Measurements from ENCODE around the gene PARVG.

Gene PARVG

DNA sequence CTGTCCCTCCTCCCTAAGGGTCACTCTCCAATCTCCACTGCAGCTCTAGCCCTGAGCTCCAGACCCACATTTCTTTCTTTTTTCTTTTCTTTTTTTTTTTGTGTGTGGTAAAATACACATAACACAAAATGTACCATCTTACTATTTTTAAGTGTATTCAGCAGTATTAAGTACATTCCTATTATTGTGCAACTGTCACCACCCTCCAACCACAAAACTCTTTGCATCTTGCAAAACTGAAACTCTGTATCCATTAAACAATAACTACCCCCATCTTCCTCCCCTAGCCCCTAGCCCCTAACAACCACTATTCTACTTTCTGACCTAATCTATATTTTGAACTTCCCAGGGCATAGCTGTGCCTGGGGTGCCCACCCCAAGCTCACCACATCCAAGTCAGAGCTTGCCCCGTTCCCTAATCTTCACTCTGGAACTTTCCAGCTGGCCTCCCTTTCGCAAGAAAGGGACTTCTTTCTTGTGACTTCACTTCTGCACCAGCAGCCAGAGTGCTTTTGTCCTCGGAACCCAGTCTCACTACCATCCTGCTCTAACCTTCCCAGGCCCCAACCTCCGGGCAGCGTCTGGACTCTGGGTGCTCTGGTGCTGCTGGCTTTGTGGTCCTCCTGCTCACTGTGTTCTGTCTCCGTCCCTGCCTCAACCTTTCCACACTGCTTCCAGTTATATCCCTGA is 30.7 kb downstream of the PARVG start:
- Histone ChIP-seq H3K4me1 (no peaks in the 10 kb centered on the region), H3K9me3 (0 out of 2 replicates have a peak, but pooled peaks cover 2% of the 10 kb centered on the region), H3K36me3 (replicated peaks) (no peaks in the 10 kb centered on the region), H3K4me3 (no peak overlapping the region), H3K27me3 (ENCODE audit: low read depth) (no peaks in the 10 kb centered on the region)
- no peak for DNase-seq (ENCODE audit: low spot score in 2 of 2)
- in situ Hi-C loops (cut with MboI; ENCODE audit: low sequenced_read_pairs) = no loop called here

- in situ Hi-C loops (cut with MboI; ENCODE audit: low sequenced_read_pairs) = no loop called here
- H3K4me1 ChIP-seq = no peaks in the 10 kb centered on the region
- DNase-seq (ENCODE audit: low spot score in 2 of 2) = no peak
Observed at GRCh38 chr22:44211946-44212930, 31.5 kb downstream of the PARVG start.

GRCh38 chr22:44212936-44213335 is 32.2 kb downstream of the PARVG start:
- Histone ChIP-seq H3K27me3 (ENCODE audit: low read depth) (no peaks in the 10 kb centered on the region), H3K36me3 (replicated peaks) (no peaks in the 10 kb centered on the region), H3K4me1 (no peaks in the 10 kb centered on the region), H3K4me3 (no peak overlapping the region), H3K9me3 (0 out of 2 replicates have a peak, but pooled peaks cover 2% of the 10 kb centered on the region)
- DNase-seq (ENCODE audit: low spot score in 2 of 2) = no peak
- in situ Hi-C loops (cut with MboI; ENCODE audit: low sequenced_read_pairs) = no loop called here

More at GRCh38 chr22:44211946-44212930, 31.5 kb downstream of the PARVG start:
- no peaks in the 10 kb centered on the region for H3K27me3 ChIP-seq (ENCODE audit: low read depth)
- H3K4me3 ChIP-seq = no peak overlapping the region
- no peaks in the 10 kb centered on the region for H3K36me3 ChIP-seq (replicated peaks)
- 0 out of 2 replicates have a peak, but pooled peaks cover 2% of the 10 kb centered on the region for H3K9me3 ChIP-seq

GRCh38 chr22:44213489-44214043 is 32.8 kb downstream of the PARVG start:
- Histone ChIP-seq H3K9me3 (0 out of 2 replicates have a peak, but pooled peaks cover 2% of the 10 kb centered on the region), H3K4me3 (no peak overlapping the region), H3K4me1 (no peaks in the 10 kb centered on the region), H3K27me3 (ENCODE audit: low read depth) (no peaks in the 10 kb centered on the region), H3K36me3 (replicated peaks) (no peaks in the 10 kb centered on the region)
- DNase-seq (ENCODE audit: low spot score in 2 of 2) = no peak
- in situ Hi-C loops (cut with MboI; ENCODE audit: low sequenced_read_pairs) = no loop called here

DNA sequence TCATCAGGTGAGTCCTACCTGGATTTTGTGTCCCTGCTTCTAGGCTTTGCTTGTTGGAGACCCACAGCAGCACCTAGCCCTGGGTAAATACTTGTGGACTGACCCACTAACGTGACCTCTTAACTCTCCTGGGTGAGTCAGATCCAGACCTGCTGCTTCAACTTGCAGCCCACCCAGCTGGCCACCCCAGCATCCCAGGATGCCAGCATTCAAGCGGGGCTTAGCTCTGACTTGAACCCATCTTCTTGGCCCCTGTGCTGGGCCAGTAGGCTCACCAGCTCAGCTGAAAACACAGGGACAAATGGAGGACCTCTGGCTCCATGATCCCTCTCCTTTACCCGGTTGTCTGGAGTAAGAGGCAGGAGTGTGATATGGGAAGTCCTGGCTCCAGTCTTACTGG is 33.5 kb downstream of the PARVG start:
- Histone ChIP-seq H3K9me3 (0 out of 2 replicates have a peak, but pooled peaks cover 2% of the 10 kb centered on the region), H3K4me3 (no peak overlapping the region), H3K27me3 (ENCODE audit: low read depth) (no peaks in the 10 kb centered on the region), H3K36me3 (replicated peaks) (no peaks in the 10 kb centered on the region), H3K4me1 (no peaks in the 10 kb centered on the region)
- in situ Hi-C loops (cut with MboI; ENCODE audit: low sequenced_read_pairs) = no loop called here
- no peak for DNase-seq (ENCODE audit: low spot score in 2 of 2)

DNA sequence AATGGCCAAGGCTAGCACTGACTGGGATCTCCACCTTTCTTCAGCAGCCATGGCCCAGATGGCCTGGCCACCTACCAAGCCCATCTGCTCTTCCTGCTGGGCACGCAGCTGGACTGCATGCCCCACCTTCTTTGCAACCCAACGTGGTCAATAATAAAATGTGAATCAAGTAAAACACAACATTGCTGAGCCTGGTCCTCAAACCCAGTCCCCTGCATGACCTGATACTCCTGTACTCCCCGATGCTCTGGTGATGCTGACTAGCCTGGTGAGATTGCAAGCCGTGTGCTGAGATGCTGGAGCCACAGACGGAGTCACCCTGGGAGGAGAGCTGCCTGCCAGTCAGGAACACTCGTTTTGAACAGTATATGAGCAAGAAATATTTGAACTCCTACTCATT is 34.0 kb downstream of the PARVG start:
- Histone ChIP-seq H3K36me3 (replicated peaks) (no peaks in the 10 kb centered on the region), H3K4me1 (no peaks in the 10 kb centered on the region), H3K4me3 (no peak overlapping the region), H3K9me3 (0 out of 2 replicates have a peak, but pooled peaks cover 2% of the 10 kb centered on the region), H3K27me3 (ENCODE audit: low read depth) (no peaks in the 10 kb centered on the region)
- no peak for DNase-seq (ENCODE audit: low spot score in 2 of 2)
- in situ Hi-C loops (cut with MboI; ENCODE audit: low sequenced_read_pairs) = no loop called here

DNA sequence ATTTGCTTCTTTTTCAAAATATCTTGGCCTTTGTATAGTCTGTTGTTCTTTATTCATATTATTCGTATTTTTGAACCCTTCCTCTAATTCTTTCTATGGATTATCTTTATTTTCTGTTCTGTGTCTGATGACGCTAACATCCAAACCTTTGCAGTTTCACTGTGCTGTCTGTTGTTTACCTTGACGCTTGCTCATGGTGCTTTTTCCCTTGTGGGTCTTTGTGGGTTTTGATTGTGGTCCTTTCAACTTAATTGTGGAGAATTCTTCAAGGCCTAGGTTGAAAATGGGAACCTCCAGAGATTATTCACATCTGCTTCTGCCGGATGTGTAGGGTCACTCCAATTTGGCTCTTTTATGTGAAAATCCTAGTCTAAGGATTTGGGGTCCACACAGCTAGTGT is 34.6 kb downstream of the PARVG start:
- Histone ChIP-seq H3K36me3 (replicated peaks) (no peaks in the 10 kb centered on the region), H3K27me3 (ENCODE audit: low read depth) (no peaks in the 10 kb centered on the region), H3K4me1 (no peaks in the 10 kb centered on the region), H3K9me3 (0 out of 2 replicates have a peak, but pooled peaks cover 2% of the 10 kb centered on the region), H3K4me3 (no peak overlapping the region)
- DNase-seq (ENCODE audit: low spot score in 2 of 2) = no peak
- in situ Hi-C loops (cut with MboI; ENCODE audit: low sequenced_read_pairs) = no loop called here

DNA sequence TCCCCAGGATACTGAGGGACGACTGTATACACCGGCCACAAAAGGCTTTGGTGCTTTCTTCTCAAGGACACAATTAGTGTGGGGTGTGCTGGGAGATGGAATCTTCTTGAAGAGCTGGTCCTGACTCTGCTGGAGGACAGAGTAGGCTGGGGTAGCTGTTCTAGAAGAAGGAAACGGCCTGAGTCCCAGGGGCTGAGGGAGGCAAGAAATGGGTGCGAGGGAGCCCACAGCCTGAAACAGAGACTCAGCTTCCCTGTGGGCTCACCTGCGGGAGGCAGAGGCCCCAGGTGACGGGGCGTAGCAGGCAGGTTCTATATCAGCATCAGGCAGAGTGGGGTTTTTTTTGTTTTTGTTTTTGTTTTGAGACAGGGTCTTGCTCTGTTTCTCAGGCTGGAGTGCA is 36.6 kb downstream of the PARVG start:
- in situ Hi-C loops (cut with MboI; ENCODE audit: low sequenced_read_pairs) = no loop called here
- no peak for DNase-seq (ENCODE audit: low spot score in 2 of 2)
- Histone ChIP-seq H3K4me3 (no peak overlapping the region), H3K4me1 (no peaks in the 10 kb centered on the region), H3K9me3 (0 out of 2 replicates have a peak, but pooled peaks cover 2% of the 10 kb centered on the region), H3K36me3 (replicated peaks) (no peaks in the 10 kb centered on the region), H3K27me3 (ENCODE audit: low read depth) (no peaks in the 10 kb centered on the region)

- in situ Hi-C loops (cut with MboI; ENCODE audit: low sequenced_read_pairs) = no loop called here
- DNase-seq (ENCODE audit: low spot score in 2 of 2) = no peak
- 0 out of 2 replicates have a peak, but pooled peaks cover 2% of the 10 kb centered on the region for H3K9me3 ChIP-seq
- H3K36me3 ChIP-seq (replicated peaks) = no peaks in the 10 kb centered on the region
- no peaks in the 10 kb centered on the region for H3K4me1 ChIP-seq
- H3K27me3 ChIP-seq (ENCODE audit: low read depth) = no peaks in the 10 kb centered on the region
- H3K4me3 ChIP-seq = no peak overlapping the region
Observed at GRCh38 chr22:44218071-44218470, 37.3 kb downstream of the PARVG start.

DNA sequence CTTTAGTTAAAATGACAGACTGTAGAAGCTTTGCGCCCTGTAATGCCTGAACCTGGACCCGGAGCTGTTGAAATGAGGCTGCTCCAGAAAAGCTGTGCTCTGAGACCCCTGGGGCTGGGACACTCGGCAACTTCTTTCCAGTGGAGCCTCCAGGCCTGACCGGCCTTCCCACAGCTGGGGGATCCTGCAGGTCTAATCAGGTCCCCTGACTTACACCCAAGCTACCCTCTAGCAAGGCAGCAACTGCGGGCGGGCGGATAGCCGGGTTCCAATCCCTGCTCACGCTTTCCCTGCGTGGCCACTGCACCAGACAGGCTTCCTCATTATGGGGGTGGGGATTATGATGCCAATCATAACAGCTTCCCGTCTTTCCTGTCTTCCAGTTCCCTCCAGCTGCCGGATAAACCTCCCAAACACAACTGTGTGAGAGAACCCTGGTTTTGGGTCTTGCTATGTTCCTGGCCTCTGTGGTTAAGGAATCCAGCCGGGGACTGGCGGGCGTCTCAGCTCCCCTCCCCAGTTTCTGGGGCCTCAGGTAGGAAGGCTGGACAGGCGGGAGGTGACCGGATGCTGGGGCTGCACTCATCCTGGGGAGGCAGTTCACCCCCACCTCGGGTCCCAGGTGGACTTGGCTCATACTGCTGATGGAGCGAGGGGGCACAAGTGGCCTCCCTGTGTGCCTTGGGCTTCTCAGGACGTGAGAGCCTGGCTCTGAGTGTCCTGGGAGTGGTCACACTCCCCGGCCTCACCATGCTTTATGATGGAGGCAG is 38.6 kb downstream of the PARVG start:
- no peak for DNase-seq (ENCODE audit: low spot score in 2 of 2)
- Histone ChIP-seq H3K4me3 (no peak overlapping the region), H3K27me3 (ENCODE audit: low read depth) (no peaks in the 10 kb centered on the region), H3K9me3 (0 out of 2 replicates have a peak, but pooled peaks cover 2% of the 10 kb centered on the region), H3K36me3 (replicated peaks) (no peaks in the 10 kb centered on the region), H3K4me1 (no peaks in the 10 kb centered on the region)
- in situ Hi-C loops (cut with MboI; ENCODE audit: low sequenced_read_pairs) = no loop called here

DNA sequence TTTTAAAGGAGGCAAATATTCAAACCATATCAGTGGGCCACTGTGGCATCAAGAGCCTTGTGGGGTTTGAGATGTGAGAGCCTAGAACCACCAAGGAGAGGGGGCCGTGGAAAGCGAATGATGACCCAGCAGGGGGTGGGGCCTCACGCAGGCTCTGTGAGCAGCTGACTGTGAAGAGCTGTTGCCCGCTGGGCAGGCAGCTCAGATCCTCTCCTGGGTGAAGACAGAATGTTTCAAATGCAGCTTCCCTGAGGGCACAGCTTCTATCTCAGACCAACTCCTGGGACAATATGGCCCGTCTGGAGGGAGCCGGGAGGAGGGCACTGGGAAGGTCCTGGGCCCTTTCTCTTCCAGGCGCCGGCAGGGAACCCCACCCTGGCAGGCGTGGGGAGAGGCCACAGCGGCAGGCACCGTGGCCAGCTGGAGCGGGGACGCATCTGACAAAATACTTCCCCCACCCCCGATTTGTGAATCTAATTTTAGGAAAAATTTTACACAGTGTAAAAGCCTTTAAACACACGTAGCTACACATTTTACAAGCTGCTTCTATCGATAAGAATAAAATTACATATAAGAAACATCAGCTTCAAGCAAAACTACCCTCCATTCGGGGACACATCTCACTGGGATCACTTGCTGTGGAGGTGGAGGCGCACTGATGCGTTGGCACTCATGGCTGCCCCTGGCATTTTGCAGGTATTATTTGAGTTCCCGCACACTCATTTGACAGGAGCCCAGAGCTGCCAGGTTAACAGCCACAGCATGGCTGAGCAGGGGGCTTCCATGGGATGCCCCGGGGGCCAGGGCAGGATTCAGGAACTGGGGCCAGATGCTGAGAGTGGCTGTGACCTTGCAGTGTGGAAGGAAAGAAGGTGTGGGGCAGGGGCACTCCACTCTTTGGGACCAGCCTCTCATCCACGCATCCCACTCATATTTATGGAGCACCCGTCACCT is 40.3 kb downstream of the PARVG start:
- Histone ChIP-seq H3K4me1 (no peaks in the 10 kb centered on the region), H3K9me3 (no peaks in the 10 kb centered on the region), H3K27me3 (ENCODE audit: low read depth) (no peaks in the 10 kb centered on the region), H3K4me3 (no peak overlapping the region), H3K36me3 (replicated peaks) (no peaks in the 10 kb centered on the region)
- no peak for DNase-seq (ENCODE audit: low spot score in 2 of 2)
- in situ Hi-C loops (cut with MboI; ENCODE audit: low sequenced_read_pairs) = no loop called here

- no peak overlapping the region for H3K4me3 ChIP-seq
- DNase-seq (ENCODE audit: low spot score in 2 of 2) = no peak
- in situ Hi-C loops (cut with MboI; ENCODE audit: low sequenced_read_pairs) = no loop called here
- H3K36me3 ChIP-seq (replicated peaks) = no peaks in the 10 kb centered on the region
- H3K4me1 ChIP-seq = no peaks in the 10 kb centered on the region
- H3K27me3 ChIP-seq (ENCODE audit: low read depth) = no peaks in the 10 kb centered on the region
- no peaks in the 10 kb centered on the region for H3K9me3 ChIP-seq
Observed at GRCh38 chr22:44221710-44222475, 41.2 kb downstream of the PARVG start.
